ENCODE measurements around the gene ADAMTS10. TPM values are rescaled to one million over a fixed set of nuclear protein-coding genes. Genes with fewer than 3 reads are reported as not detected.
"Not testable (repeated sequence)": the region's sequence is repeated elsewhere in the genome, so short reads cannot be mapped to it uniquely, and the experiment has no call there.

Gene ADAMTS10
- total RNA-seq, 1 experiment from 2014 or later: 3.4 TPM

GRCh38 chr19:8561075-8561764 is 49.3 kb downstream of the ADAMTS10 start:
- DNase-seq (ENCODE audit: low read depth): no peak

DNA sequence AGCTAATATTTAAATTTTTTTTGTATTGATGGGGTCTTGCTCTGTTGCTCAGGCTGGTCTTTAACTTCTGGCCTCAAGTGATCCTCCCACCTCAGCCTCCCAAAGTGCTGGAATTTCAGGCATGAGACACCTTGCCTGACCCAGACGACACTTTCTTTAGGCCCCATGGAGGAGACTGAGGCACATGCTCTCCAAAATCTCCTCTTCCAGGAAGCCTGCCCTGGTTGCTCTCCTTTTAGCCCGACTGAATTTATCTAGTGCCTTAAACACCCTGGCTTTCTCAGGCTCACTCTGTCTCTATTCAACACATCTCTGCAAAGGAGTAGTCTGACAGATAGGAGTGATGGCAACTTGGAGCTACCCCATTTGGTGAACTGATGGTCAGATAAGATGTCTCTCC is 52.2 kb downstream of the ADAMTS10 start:
- no peak for DNase-seq (ENCODE audit: low read depth)

DNA sequence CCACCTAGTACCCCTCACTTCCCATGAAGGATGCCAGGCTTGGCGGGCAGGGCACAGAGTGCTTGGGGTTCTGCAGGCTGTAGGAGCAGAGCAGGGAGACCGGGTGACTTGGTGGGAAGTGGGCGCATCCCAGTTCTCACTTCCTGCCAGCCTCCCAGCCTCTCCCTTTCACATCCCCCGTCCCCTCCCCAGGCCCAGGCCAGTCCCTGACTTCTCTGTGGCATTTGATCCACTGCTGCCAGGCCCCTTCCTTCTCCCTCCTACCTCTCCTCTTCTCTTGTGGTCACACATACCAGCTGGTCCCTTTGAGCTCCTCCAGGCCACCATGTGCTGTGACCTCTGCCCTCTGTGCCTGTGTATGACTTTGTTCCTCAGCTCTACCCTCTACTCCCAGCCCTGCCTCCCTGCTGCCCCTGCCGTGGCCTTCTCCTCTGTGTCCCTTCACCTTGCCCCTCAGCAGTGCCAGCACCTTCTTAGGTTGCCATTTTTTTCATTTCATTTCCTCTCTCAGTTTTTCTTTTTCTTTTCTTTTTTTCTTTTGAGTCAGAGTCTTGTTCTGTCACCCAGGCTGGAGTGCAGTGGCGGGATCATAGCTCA is 52.8 kb downstream of the ADAMTS10 start:
- DNase-seq (ENCODE audit: low read depth): no peak

- DNase-seq (ENCODE audit: low read depth): not testable (repeated sequence)
Observed at GRCh38 chr19:8553729-8554128, 56.8 kb downstream of the ADAMTS10 start.

- peak; percentile 52 for DNase-seq (ENCODE audit: low read depth)
Observed at GRCh38 chr19:8552810-8553209, 57.7 kb downstream of the ADAMTS10 start.

- no peak for DNase-seq (ENCODE audit: low read depth)
Observed at GRCh38 chr19:8550070-8550469, 60.4 kb downstream of the ADAMTS10 start.

- DNase-seq (ENCODE audit: low read depth): no peak
Observed at GRCh38 chr19:8545743-8546142, 64.8 kb downstream of the ADAMTS10 start.

GRCh38 chr19:8544168-8544567 is 66.3 kb downstream of the ADAMTS10 start:
- DNase-seq (ENCODE audit: low read depth): no peak

DNA sequence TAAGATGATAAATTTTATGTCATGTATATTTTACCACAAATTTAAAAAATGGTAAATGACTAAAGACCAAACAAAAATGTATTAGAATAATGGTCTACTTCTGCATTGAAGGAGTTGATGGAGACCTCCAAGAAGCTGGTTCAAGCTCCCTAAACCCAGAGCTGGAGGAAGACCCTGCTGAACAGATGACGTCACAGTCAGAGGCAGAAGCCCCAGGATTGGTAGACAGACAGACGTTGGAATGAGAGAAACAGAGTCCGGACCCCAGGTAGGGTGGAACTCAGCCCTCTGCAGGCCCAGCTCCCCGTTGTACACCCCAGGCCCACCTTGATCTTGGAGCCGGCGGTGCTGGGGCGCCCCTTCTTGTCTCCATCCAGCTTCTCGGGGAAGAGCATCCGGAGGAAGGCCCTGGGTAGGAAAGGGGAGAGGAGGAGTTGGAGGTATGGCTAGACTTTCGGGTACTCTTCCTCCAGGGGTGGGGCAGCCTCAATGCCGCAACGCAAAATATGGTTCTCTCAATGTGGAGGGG is 70.8 kb downstream of the ADAMTS10 start:
- DNase-seq (ENCODE audit: low read depth): no peak

DNA sequence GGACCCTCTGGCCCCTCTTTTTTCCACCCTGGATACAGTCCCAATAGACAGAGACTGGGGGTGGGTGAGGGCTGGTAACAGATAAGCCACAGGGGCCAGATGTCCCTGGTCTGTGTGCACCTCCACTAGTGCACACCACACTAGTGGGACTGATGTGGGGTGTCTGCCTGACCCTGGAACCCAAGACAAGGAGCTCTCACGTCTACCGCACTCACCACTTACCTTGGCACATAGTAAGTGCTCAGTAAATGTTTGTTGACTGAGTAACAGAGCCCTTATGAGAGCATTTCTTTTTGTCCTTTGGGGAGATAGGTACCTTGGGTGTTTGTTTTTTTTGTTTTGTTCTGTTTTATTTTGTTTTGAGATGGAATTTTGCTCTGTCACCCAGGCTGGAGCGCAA is 73.4 kb downstream of the ADAMTS10 start:
- DNase-seq (ENCODE audit: low read depth): no peak

- no peak for DNase-seq (ENCODE audit: low read depth)
Observed at GRCh38 chr19:8536282-8536681, 74.2 kb downstream of the ADAMTS10 start.

- no peak for DNase-seq (ENCODE audit: low read depth)
Observed at GRCh38 chr19:8532225-8532624, 78.3 kb downstream of the ADAMTS10 start.

DNA sequence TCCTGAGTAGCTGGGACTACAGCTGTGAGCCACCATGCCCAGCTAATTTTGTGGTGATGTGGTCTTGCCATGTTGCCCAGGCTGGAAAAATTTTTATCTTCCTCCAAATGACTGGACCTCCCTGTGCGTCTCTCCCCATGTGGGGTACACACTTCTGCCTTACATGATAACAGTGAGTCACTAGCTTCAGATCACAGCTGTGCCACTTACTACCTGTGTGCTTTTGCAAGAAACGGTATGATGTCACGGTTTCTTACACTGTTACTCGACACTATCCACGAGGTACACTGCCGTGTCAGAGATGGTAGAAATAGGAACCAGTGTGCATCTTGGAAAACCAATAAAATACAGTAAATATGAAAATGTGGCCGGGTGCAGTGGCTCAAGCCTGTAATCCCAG is 79.0 kb downstream of the ADAMTS10 start:
- DNase-seq (ENCODE audit: low read depth): no peak

Other genes with a start within 250 kb of the ADAMTS10 start
- 0.27 and 0.91 TPM in 2 replicates for gene ANGPTL4, start 246.6 kb downstream of the ADAMTS10 start, total RNA-seq (2014; rRNA removed; shearing (Covaris generic))
- 10.8 and 16.5 TPM in 2 replicates for gene RAB11B, start 220.4 kb downstream of the ADAMTS10 start, total RNA-seq (2014; rRNA removed; shearing (Covaris generic))
- 30.5 and 43.3 TPM in 2 replicates for gene MARCHF2, start 197.4 kb downstream of the ADAMTS10 start, total RNA-seq (2014; rRNA removed; shearing (Covaris generic))
- 40.5 and 68.3 TPM in 2 replicates for gene HNRNPM, start 165.7 kb downstream of the ADAMTS10 start, total RNA-seq (2014; rRNA removed; shearing (Covaris generic))
- gene PRAM1, start 108.1 kb downstream of the ADAMTS10 start, total RNA-seq (2014; rRNA removed; shearing (Covaris generic)): not detected in 2 replicates
- gene ZNF414, start 96.5 kb downstream of the ADAMTS10 start, total RNA-seq (2014; rRNA removed; shearing (Covaris generic)): 4.5 and 6.3 TPM in 2 replicates
- 0.15 and 0.25 TPM in 2 replicates for gene MYO1F, start 33.3 kb downstream of the ADAMTS10 start, total RNA-seq (2014; rRNA removed; shearing (Covaris generic))
- gene NFILZ, start 19.9 kb upstream of the ADAMTS10 start, total RNA-seq (2014; rRNA removed; shearing (Covaris generic)): not detected in 2 replicates
- gene ACTL9, start 88.1 kb upstream of the ADAMTS10 start, total RNA-seq (2014; rRNA removed; shearing (Covaris generic)): not detected in 2 replicates
- not detected in 2 replicates for gene OR2Z1, start 110.9 kb upstream of the ADAMTS10 start, total RNA-seq (2014; rRNA removed; shearing (Covaris generic))
- 4.5 and 20.4 TPM in 2 replicates for gene ZNF558, start 221.6 kb upstream of the ADAMTS10 start, total RNA-seq (2014; rRNA removed; shearing (Covaris generic))
- not detected in 2 replicates for gene MBD3L1, start 221.7 kb upstream of the ADAMTS10 start, total RNA-seq (2014; rRNA removed; shearing (Covaris generic))

Data from M059J (cell line).